ENCODE results near the gene MEGF10. TPM values are rescaled to one million over a fixed set of nuclear protein-coding genes. Genes with fewer than 3 reads are reported as not detected.

The MEGF10 gene
- total RNA-seq, 1 donor from 2014 or later: not detected

DNA sequence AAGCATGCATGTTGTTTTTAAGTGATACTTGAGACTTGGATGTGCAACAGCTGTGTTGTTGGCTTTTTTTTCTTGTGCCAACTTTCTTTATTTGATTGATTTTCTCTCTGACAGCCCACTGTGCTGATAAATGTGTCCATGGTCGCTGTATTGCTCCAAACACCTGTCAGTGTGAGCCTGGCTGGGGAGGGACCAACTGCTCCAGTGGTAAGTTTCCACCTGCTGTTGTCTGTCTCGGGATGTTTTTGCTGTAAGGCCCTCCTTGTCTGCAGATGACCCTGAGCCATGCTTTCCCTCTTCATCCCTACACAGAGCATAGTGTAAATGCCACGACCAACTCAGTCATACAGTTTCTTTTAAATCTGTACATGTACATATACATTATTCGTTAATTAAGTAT, 79.2 kb downstream of the MEGF10 start:
- H3K4me3 ChIP-seq (ENCODE audit: low read depth, low read length): no peak overlapping the region
- peaks cover 3% of the 10 kb centered on the region for H3K27me3 ChIP-seq (ENCODE audit: control insufficient read depth, insufficient read depth, low read length)
- TF ChIP-seq, protein P1, sequence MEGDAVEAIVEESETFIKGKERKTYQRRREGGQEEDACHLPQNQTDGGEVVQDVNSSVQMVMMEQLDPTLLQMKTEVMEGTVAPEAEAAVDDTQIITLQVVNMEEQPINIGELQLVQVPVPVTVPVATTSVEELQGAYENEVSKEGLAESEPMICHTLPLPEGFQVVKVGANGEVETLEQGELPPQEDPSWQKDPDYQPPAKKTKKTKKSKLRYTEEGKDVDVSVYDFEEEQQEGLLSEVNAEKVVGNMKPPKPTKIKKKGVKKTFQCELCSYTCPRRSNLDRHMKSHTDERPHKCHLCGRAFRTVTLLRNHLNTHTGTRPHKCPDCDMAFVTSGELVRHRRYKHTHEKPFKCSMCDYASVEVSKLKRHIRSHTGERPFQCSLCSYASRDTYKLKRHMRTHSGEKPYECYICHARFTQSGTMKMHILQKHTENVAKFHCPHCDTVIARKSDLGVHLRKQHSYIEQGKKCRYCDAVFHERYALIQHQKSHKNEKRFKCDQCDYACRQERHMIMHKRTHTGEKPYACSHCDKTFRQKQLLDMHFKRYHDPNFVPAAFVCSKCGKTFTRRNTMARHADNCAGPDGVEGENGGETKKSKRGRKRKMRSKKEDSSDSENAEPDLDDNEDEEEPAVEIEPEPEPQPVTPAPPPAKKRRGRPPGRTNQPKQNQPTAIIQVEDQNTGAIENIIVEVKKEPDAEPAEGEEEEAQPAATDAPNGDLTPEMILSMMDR (IDR thresholded peaks at IDR 0.05; ENCODE audit: insufficient read depth, low read length, severe bottlenecking): no peak
- H3K36me3 ChIP-seq (ENCODE audit: control insufficient read depth, insufficient read depth, low read length): no peaks in the 10 kb centered on the region
- DNase-seq (ENCODE audit: low read depth) (no peak), FAIRE-seq (no peak)

DNA sequence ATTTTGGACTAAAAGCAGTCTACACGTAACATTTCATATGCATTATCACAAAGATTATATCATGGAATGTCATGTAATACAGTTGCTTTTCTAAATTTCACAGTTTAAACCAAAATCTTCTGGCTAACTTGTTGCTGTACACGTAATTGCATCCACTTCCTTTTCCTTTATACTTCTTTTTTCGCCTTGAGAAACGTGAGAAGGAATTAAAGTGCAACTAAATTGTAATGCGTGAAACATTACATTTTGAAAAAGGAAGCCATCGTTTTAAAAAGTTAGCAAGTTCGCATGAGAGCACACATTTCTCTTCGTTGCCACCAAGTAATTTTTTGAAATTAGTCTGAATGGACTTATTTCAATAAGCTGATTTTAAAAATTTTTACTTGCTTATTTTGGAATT, 80.0 kb downstream of the MEGF10 start:
- TF ChIP-seq, protein P1 (IDR thresholded peaks at IDR 0.05; ENCODE audit: insufficient read depth, low read length, severe bottlenecking): no peak
- H3K36me3 ChIP-seq (ENCODE audit: control insufficient read depth, insufficient read depth, low read length): no peaks in the 10 kb centered on the region
- no peak overlapping the region for H3K4me3 ChIP-seq (ENCODE audit: low read depth, low read length)
- peaks cover 3% of the 10 kb centered on the region for H3K27me3 ChIP-seq (ENCODE audit: control insufficient read depth, insufficient read depth, low read length)
- FAIRE-seq (no peak), DNase-seq (ENCODE audit: low read depth) (no peak)

DNA sequence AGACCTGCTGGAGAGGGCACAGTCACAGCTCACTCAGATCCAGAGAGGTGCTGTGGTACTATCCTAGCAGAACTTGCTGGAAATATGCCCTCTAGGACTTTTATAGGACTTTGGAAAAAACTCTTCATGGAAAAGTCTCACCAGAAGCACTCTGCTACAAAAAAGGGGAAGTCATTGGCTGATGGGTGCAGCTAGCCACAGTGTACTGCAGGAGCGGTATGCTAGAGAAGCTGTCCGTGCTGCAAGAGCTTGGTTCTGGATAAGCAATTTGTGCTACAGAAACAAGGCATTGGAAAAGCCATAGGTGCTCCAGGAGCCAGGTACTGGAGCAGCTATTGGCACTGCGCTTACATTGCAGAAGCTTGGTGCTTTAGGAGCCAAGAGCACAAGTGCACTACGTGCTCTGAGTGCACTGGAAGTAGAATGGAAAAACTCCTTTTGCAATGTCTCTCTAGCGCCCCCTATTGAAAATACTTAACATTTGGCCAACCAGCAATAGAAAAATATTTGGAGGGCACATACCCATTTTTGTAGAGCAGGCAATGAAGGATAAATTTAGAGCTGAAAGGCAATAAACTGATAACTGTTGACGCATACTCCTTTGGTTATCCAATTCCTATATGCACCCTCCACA, 83.4 kb downstream of the MEGF10 start:
- FAIRE-seq (no peak), DNase-seq (ENCODE audit: low read depth) (no peak)
- H3K27me3 ChIP-seq (ENCODE audit: control insufficient read depth, insufficient read depth, low read length): peaks cover 3% of the 10 kb centered on the region
- no peaks in the 10 kb centered on the region for H3K36me3 ChIP-seq (ENCODE audit: control insufficient read depth, insufficient read depth, low read length)
- H3K4me3 ChIP-seq (ENCODE audit: low read depth, low read length): no peak overlapping the region
- TF ChIP-seq, protein P1 (IDR thresholded peaks at IDR 0.05; ENCODE audit: insufficient read depth, low read length, severe bottlenecking): no peak

DNA sequence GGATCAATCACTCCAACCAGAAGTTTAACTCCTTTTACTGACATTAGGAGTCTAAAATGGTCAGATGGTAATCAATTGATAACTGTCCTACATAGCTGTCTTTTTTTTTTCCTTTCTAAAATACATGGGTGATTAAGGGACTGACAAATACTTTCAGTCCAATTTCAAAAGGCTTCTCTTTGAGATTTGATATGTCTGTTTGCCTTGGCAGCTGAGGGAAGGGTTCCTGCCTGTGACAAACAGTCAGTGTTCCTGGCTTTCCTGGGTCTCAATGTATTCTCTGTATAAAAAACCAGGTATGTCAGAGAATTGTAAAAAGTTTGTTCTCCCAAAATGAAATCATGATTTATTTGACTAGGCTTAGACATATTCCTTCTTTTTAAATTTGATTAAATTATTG, 84.5 kb downstream of the MEGF10 start:
- no peak for DNase-seq (ENCODE audit: low read depth)
- H3K4me3 ChIP-seq (ENCODE audit: low read depth, low read length): no peak overlapping the region
- H3K36me3 ChIP-seq (ENCODE audit: control insufficient read depth, insufficient read depth, low read length): no peaks in the 10 kb centered on the region
- no peak for FAIRE-seq
- TF ChIP-seq, protein P1 (IDR thresholded peaks at IDR 0.05; ENCODE audit: insufficient read depth, low read length, severe bottlenecking): no peak
- peaks cover 3% of the 10 kb centered on the region for H3K27me3 ChIP-seq (ENCODE audit: control insufficient read depth, insufficient read depth, low read length)

DNA sequence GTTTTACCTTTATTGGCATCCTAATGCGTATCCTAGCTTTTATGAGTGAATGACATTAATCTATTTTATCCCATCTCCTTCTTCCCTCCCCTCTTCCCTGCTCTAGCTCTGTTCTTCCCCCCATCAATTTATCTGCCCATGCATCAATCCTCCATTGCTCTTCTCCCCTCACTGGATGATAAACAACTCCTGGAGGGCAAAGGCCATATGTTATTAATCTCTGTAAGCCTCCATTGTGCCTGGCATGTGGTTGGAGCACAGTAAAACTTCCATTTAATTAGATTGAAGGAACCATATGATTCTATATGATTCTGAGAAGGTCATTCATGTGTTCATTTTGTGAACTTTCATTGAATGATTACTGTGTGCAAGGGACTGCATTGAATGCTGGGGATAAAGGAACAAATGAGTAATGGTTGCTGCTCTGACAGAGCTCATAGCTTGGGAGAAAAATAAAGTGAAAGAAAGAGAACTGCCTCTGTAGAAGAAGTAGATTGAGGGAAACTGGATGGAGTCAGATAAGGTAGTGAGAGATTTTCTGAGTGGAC, 85.0 kb downstream of the MEGF10 start:
- Histone ChIP-seq H3K36me3 (ENCODE audit: control insufficient read depth, insufficient read depth, low read length) (no peaks in the 10 kb centered on the region), H3K4me3 (ENCODE audit: low read depth, low read length) (no peak overlapping the region), H3K27me3 (ENCODE audit: control insufficient read depth, insufficient read depth, low read length) (peaks cover 3% of the 10 kb centered on the region)
- TF ChIP-seq, protein P1 (IDR thresholded peaks at IDR 0.05; ENCODE audit: insufficient read depth, low read length, severe bottlenecking): no peak
- DNase-seq (ENCODE audit: low read depth): no peak
- no peak for FAIRE-seq

DNA sequence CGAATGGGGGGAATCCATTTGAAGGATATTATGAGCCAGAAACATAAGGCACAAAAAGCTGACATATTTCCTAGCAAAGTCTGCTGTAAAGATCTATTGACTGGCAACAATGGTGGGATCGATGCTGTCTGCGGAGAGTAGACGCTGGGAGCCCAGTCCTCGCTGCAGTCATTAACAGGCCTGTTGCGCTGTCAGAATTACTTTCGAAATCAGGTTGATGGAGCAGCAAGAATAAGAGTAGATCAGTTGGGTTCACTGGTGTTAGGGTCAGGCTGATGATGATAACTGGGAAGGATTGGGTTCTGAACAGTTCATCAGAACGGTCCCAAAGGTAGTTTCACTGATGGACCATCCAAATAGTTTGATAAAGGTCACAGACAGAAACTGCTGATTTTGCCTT, 87.1 kb downstream of the MEGF10 start:
- FAIRE-seq: no peak
- H3K27me3 ChIP-seq (ENCODE audit: control insufficient read depth, insufficient read depth, low read length): peaks cover 3% of the 10 kb centered on the region
- no peak for DNase-seq (ENCODE audit: low read depth)
- H3K4me3 ChIP-seq (ENCODE audit: low read depth, low read length): no peak overlapping the region
- H3K36me3 ChIP-seq (ENCODE audit: control insufficient read depth, insufficient read depth, low read length): no peaks in the 10 kb centered on the region
- TF ChIP-seq, protein P1 (IDR thresholded peaks at IDR 0.05; ENCODE audit: insufficient read depth, low read length, severe bottlenecking): no peak

Data from bronchial epithelial cell (primary cell).